Prostate gland (tissue), 2 donors: ENCODE data around the gene MTHFR. TPM values are rescaled to one million over a fixed set of nuclear protein-coding genes. Genes with fewer than 3 reads are reported as not detected.

Experiments used
- DNase-seq: peaks from one replicate; pipeline ENCODE4 v3.0.0-alpha.2; 2019; ENCODE audit warnings: low spot score
- H3K27ac ChIP-seq, 2 donors: fragments of 200-600 bp; sonication (generic); 2 replicates each; pipeline ENCODE4 v1.5.1; 2017 to 2019
- H3K27me3 ChIP-seq: fragments of 200-600 bp; sonication (generic); replicated peaks from 2 replicates; pipeline ENCODE4 v1.5.1; 2019; ENCODE audit not compliant: insufficient read depth
- H3K36me3 ChIP-seq, 2 donors: fragments of 200-600 bp; sonication (generic); 1 replicate in 1 of 2; 2 replicates in 1 of 2; pipeline versions ENCODE4 v1.5.1 to v1.8.1; 2017 to 2019
- H3K4me1 ChIP-seq: fragments of 200-600 bp; sonication (generic); replicated peaks from 2 replicates; pipeline ENCODE4 v1.5.1; 2019
- H3K4me3 ChIP-seq, 2 donors: fragments of 200-600 bp; sonication (generic); 2 replicates each; pipeline ENCODE4 v1.5.1; 2017 to 2019
- H3K9me3 ChIP-seq: fragments of 200-600 bp; sonication (generic); 2 replicates; pipeline ENCODE4 v1.5.1; 2017
- CTCF ChIP-seq, 4 experiments: fragments of 200-600 bp in 2 of 4; fragments of 450-650 bp in 2 of 4; sonication (generic) in 2 of 4; IDR thresholded peaks; 1 replicate in 3 of 4; 2 replicates in 1 of 4; pipeline ENCODE4 v1.5.1; 2016 to 2019; ENCODE audit warnings: antibody characterized with exemption in 4 of 4, mild to moderate bottlenecking in 2 of 4, moderate library complexity in 2 of 4
- POLR2A ChIP-seq: fragments of 450-650 bp; IDR thresholded peaks from one replicate; pipeline ENCODE4 v1.6.1; 2016; ENCODE audit warnings: antibody characterized with exemption, mild to moderate bottlenecking
- POLR2AphosphoS5 ChIP-seq: sonication (generic); formaldehyde crosslinking; IDR thresholded peaks from one replicate; pipeline ENCODE4 v1.6.1; 2017; ENCODE audit warnings: antibody characterized with exemption
- WGBS: methylation state at CpG from one replicate; pipeline ENCODE4 v1.1.5; 2018; 5-methylcytosine and 5-hydroxymethylcytosine counted together
- intact Hi-C: fragments of 100-400 bp; cut with DNase I; formaldehyde crosslinking; loops from one replicate; pipeline ENCODE4 v1.14.2; 2022
- total RNA-seq, 2 donors: library from RNA; depleted of rRNA; stranded (reverse); fragments of >200 nt; gene quantifications; one replicate each; pipeline ENCODE4 v1.1.0, GENCODE V29; 2016

MTHFR gene
- total RNA-seq, 2 donors from 2014 or later, result 27.6 to 75.0 TPM

GRCh38 chr1:11782127-11782708 lies 23.5 kb downstream of the MTHFR start:
- intact Hi-C loops, result no loop called here
- no peak for TF ChIP-seq POLR2AphosphoS5
- no peak for TF ChIP-seq CTCF (IDR thresholded peaks at IDR 0.05)
- TF ChIP-seq POLR2A, result no peak

GRCh38 chr1:11781297-11781696 lies 24.5 kb downstream of the MTHFR start:
- no peaks in the 10 kb centered on the region for H3K9me3 ChIP-seq
- H3K4me1 ChIP-seq, result no peaks in the 10 kb centered on the region
- no peaks in the 10 kb centered on the region for H3K36me3 ChIP-seq
- 63% methylated on average over 12 of the region's 12 CpGs for WGBS
- TF ChIP-seq POLR2A (no peak), CTCF (IDR thresholded peaks at IDR 0.05) (no peak), POLR2AphosphoS5 (no peak)
- H3K27me3 ChIP-seq, result no peaks in the 10 kb centered on the region
- no peak for DNase-seq
- no peak overlapping the region for H3K4me3 ChIP-seq
- intact Hi-C loops, result no loop called here
- H3K27ac ChIP-seq, result no peak overlapping the region

More at GRCh38 chr1:11782127-11782708, 23.5 kb downstream of the MTHFR start:
- Histone ChIP-seq H3K4me1 (peaks cover 2% of the 10 kb centered on the region), H3K36me3 (no peaks in the 10 kb centered on the region), H3K4me3 (no peak overlapping the region), H3K9me3 (no peaks in the 10 kb centered on the region), H3K27me3 (no peaks in the 10 kb centered on the region), H3K27ac (no peak overlapping the region)
- DNase-seq, result no peak
- WGBS, result 94% methylated on average over 6 of the region's 6 CpGs

GRCh38 chr1:11780380-11781147 lies 25.2 kb downstream of the MTHFR start:
- Histone ChIP-seq H3K36me3 (no peaks in the 10 kb centered on the region), H3K27ac (no peak overlapping the region), H3K9me3 (no peaks in the 10 kb centered on the region), H3K4me1 (no peaks in the 10 kb centered on the region), H3K4me3 (no peak overlapping the region), H3K27me3 (no peaks in the 10 kb centered on the region)
- TF ChIP-seq CTCF (IDR thresholded peaks at IDR 0.05) (no peak), POLR2AphosphoS5 (no peak), POLR2A (no peak)
- WGBS, result 63% methylated on average over 10 of the region's 10 CpGs
- intact Hi-C loops, result no loop called here
- DNase-seq, result no peak

- WGBS, result 93% methylated on average over 10 of the region's 13 CpGs
- TF ChIP-seq POLR2A, result no peak
- TF ChIP-seq POLR2AphosphoS5, result no peak
- TF ChIP-seq CTCF (IDR thresholded peaks at IDR 0.05), result no peak
- Histone ChIP-seq H3K4me1 (no peaks in the 10 kb centered on the region), H3K9me3 (no peaks in the 10 kb centered on the region), H3K27ac (no peak overlapping the region), H3K4me3 (no peak overlapping the region), H3K36me3 (no peaks in the 10 kb centered on the region), H3K27me3 (no peaks in the 10 kb centered on the region)
- DNase-seq, result no peak
- intact Hi-C loops, result no loop called here
Observed at GRCh38 chr1:11779715-11780379, 25.9 kb downstream of the MTHFR start.
